Loucy (cell line): ENCODE data around the gene CIDEB.

Experiments
- H2AFZ ChIP-seq: fragments of 200-600 bp; sonication (generic); 2 replicates; pipeline ENCODE4 v1.6.0; 2016; ENCODE audit warnings: antibody characterized with exemption, mild to moderate bottlenecking, low read length, moderate library complexity
- H3F3A ChIP-seq: fragments of 200-600 bp; 2 replicates; pipeline ENCODE4 v1.6.0; 2016; ENCODE audit warnings: antibody characterized with exemption, low read depth, mild to moderate bottlenecking
- H3K27me3 ChIP-seq: fragments of 200-600 bp; sonication (generic); 2 replicates; pipeline ENCODE4 v1.6.1; 2014; ENCODE audit warnings: low read length, mild to moderate bottlenecking; ENCODE audit not compliant: insufficient read depth, poor library complexity, severe bottlenecking
- H3K36me3 ChIP-seq: fragments of 200-600 bp; sonication (generic); 2 replicates; pipeline ENCODE4 v1.6.1; 2016; ENCODE audit warnings: low read length; ENCODE audit not compliant: insufficient read depth
- H3K4me1 ChIP-seq: fragments of 200-600 bp; sonication (generic); 2 replicates; pipeline ENCODE4 v1.5.1; 2014; ENCODE audit warnings: low read length, mild to moderate bottlenecking; ENCODE audit not compliant: insufficient read depth, poor library complexity, severe bottlenecking
- H3K4me2 ChIP-seq: fragments of 200-600 bp; sonication (generic); 2 replicates; pipeline ENCODE4 v1.6.0; 2014; ENCODE audit warnings: antibody characterized with exemption, low read length, low read depth, mild to moderate bottlenecking; ENCODE audit not compliant: poor library complexity, severe bottlenecking
- H3K4me3 ChIP-seq: fragments of 200-600 bp; sonication (generic); 2 replicates; pipeline ENCODE4 v1.5.1; 2014; ENCODE audit warnings: low read length, mild to moderate bottlenecking, mixed read lengths; ENCODE audit not compliant: poor library complexity, severe bottlenecking
- H3K79me2 ChIP-seq: fragments of 200-600 bp; sonication (generic); 2 replicates; pipeline ENCODE4 v1.6.1; 2014; ENCODE audit warnings: low read length; ENCODE audit not compliant: insufficient read depth
- H3K9ac ChIP-seq: fragments of 200-600 bp; sonication (generic); 2 replicates; pipeline ENCODE4 v1.6.0; 2014; ENCODE audit warnings: mild to moderate bottlenecking, low read depth, low read length, moderate library complexity; ENCODE audit not compliant: poor library complexity, severe bottlenecking
- H3K9me2 ChIP-seq: fragments of 200-600 bp; sonication (generic); replicated peaks from 2 replicates; pipeline ENCODE4 v1.6.1; 2016; ENCODE audit warnings: low read depth, low read length, mixed read lengths
- H3K9me3 ChIP-seq: fragments of 200-600 bp; sonication (generic); 2 replicates; pipeline ENCODE4 v1.6.1; 2014; ENCODE audit warnings: mild to moderate bottlenecking, antibody characterized with exemption, low read length, low read depth; ENCODE audit not compliant: insufficient read depth
- H4K20me1 ChIP-seq: fragments of 200-600 bp; sonication (generic); 2 replicates; pipeline ENCODE4 v1.6.0; 2014; ENCODE audit warnings: antibody characterized with exemption, low read length, mild to moderate bottlenecking; ENCODE audit not compliant: insufficient read depth, poor library complexity, severe bottlenecking
- CTCF ChIP-seq: fragments of 200-600 bp; sonication (generic); conservative IDR thresholded peaks from 2 replicates; pipeline ENCODE4 v1.5.1; 2014; ENCODE audit warnings: mild to moderate bottlenecking, antibody characterized with exemption, low read length
- EZH2phosphoT487 ChIP-seq: fragments of 200-600 bp; IDR thresholded peaks from 2 replicates; pipeline ENCODE4 v1.6.1; 2018; ENCODE audit warnings: antibody characterized with exemption, mild to moderate bottlenecking, moderate library complexity, borderline replicate concordance

CIDEB gene

GRCh38 chr14:24286996-24287395, 20.8 kb downstream of the CIDEB start:
- H4K20me1 ChIP-seq = no peaks in the 10 kb centered on the region
- peaks cover 4% of the 10 kb centered on the region; the same call in 1 of the 2 replicates for H3K36me3 ChIP-seq
- no peaks in the 10 kb centered on the region for H3K27me3 ChIP-seq
- H3K9me2 ChIP-seq = no peaks in the 10 kb centered on the region
- no peak overlapping the region for H3K4me3 ChIP-seq
- no peaks in the 10 kb centered on the region for H3K4me1 ChIP-seq
- H3K4me2 ChIP-seq = no peak overlapping the region
- TF ChIP-seq EZH2phosphoT487 (no peak), CTCF (no peak)
- H3K79me2 ChIP-seq = no peaks in the 10 kb centered on the region
- H2AFZ ChIP-seq = no peak overlapping the region
- H3K9ac ChIP-seq = no peak overlapping the region
- H3K9me3 ChIP-seq = no peaks in the 10 kb centered on the region
- H3F3A ChIP-seq = no peaks in the 10 kb centered on the region

GRCh38 chr14:24285351-24285750, 22.4 kb downstream of the CIDEB start:
- Histone ChIP-seq H3F3A (no peaks in the 10 kb centered on the region), H3K4me3 (no peak overlapping the region), H3K27me3 (no peaks in the 10 kb centered on the region), H3K4me2 (no peak overlapping the region), H3K36me3 (peaks cover 2% of the 10 kb centered on the region; the same call in 1 of the 2 replicates), H4K20me1 (no peaks in the 10 kb centered on the region), H3K79me2 (no peaks in the 10 kb centered on the region), H3K9me3 (no peaks in the 10 kb centered on the region), H3K9ac (no peak overlapping the region), H3K9me2 (no peaks in the 10 kb centered on the region), H2AFZ (no peak overlapping the region), H3K4me1 (no peaks in the 10 kb centered on the region)
- TF ChIP-seq EZH2phosphoT487 (no peak), CTCF (no peak)

GRCh38 chr14:24284501-24285035, 23.2 kb downstream of the CIDEB start:
- H3K9me3 ChIP-seq = no peaks in the 10 kb centered on the region
- no peaks in the 10 kb centered on the region for H3K9me2 ChIP-seq
- no peak overlapping the region for H3K4me2 ChIP-seq

More at GRCh38 chr14:24284501-24285035, 23.2 kb downstream of the CIDEB start:
- H3K4me3 ChIP-seq = no peak overlapping the region
- no peaks in the 10 kb centered on the region for H3K36me3 ChIP-seq
- no peaks in the 10 kb centered on the region for H3K4me1 ChIP-seq
- no peaks in the 10 kb centered on the region for H3F3A ChIP-seq
- H2AFZ ChIP-seq = no peak overlapping the region
- no peaks in the 10 kb centered on the region for H3K27me3 ChIP-seq
- no peaks in the 10 kb centered on the region for H4K20me1 ChIP-seq
- no peak overlapping the region for H3K9ac ChIP-seq
- H3K79me2 ChIP-seq = no peaks in the 10 kb centered on the region
- TF ChIP-seq EZH2phosphoT487 (no peak), CTCF (no peak)
